ENCODE data around the gene FHDC1.

Gene FHDC1

DNA sequence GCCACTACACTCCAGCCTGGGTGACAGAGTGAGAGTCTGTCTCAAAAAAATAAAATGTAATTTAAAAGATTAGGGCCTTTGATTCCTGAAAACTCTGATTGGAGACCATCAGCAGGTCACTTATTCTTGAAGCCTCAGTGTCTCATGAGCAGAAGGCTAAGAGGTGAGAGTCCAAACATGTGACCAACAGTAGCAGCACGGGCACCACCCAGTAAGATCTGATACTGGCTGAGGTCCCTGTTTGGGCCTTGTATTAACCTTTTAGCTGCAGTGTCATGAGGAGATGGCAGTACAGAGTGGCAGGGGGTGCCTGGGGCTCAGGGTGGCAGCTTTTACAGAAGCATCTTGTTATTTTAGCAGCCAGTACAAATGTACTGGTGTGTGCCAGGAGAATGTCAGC lies 89.3 kb downstream of the FHDC1 start:
- Histone ChIP-seq H3K9ac (no peak overlapping the region), H3K4me3 (ENCODE audit: low read depth, low read length) (no peak overlapping the region), H2AFZ (no peak overlapping the region), H3K27ac (no peak overlapping the region), H3K4me2 (ENCODE audit: low read length) (no peak overlapping the region), H3K9me3 (ENCODE audit: control insufficient read depth, low read length) (no peaks in the 10 kb centered on the region), H3K4me1 (no peaks in the 10 kb centered on the region), H3K79me2 (no peaks in the 10 kb centered on the region), H3K27me3 (ENCODE audit: control insufficient read depth, insufficient read depth, low read length) (no peaks in the 10 kb centered on the region), H3K36me3 (ENCODE audit: control insufficient read depth, insufficient read depth, low read length) (no peaks in the 10 kb centered on the region)
- TF ChIP-seq CTCF (IDR thresholded peaks at IDR 0.05) = no peak

GRCh38 chr4:153026591-153027346 lies 90.6 kb downstream of the FHDC1 start:
- no peak for TF ChIP-seq CTCF (IDR thresholded peaks at IDR 0.05)
- no peak overlapping the region for H3K9ac ChIP-seq
- no peak overlapping the region for H2AFZ ChIP-seq
- H3K4me3 ChIP-seq (ENCODE audit: low read depth, low read length) = no peak overlapping the region
- no peaks in the 10 kb centered on the region for H3K9me3 ChIP-seq (ENCODE audit: control insufficient read depth, low read length)
- H3K79me2 ChIP-seq = no peaks in the 10 kb centered on the region
- H3K4me2 ChIP-seq (ENCODE audit: low read length) = no peak overlapping the region
- H3K36me3 ChIP-seq (ENCODE audit: control insufficient read depth, insufficient read depth, low read length) = no peaks in the 10 kb centered on the region
- H3K4me1 ChIP-seq = no peaks in the 10 kb centered on the region
- no peaks in the 10 kb centered on the region for H3K27me3 ChIP-seq (ENCODE audit: control insufficient read depth, insufficient read depth, low read length)
- H3K27ac ChIP-seq = no peak overlapping the region

- Histone ChIP-seq H3K36me3 (ENCODE audit: control insufficient read depth, insufficient read depth, low read length) (no peaks in the 10 kb centered on the region), H3K4me3 (ENCODE audit: low read depth, low read length) (no peak overlapping the region), H3K27me3 (ENCODE audit: control insufficient read depth, insufficient read depth, low read length) (no peaks in the 10 kb centered on the region), H2AFZ (no peak overlapping the region), H3K4me2 (ENCODE audit: low read length) (no peak overlapping the region), H3K4me1 (no peaks in the 10 kb centered on the region), H3K27ac (no peak overlapping the region), H3K9me3 (ENCODE audit: control insufficient read depth, low read length) (no peaks in the 10 kb centered on the region), H3K9ac (no peak overlapping the region), H3K79me2 (no peaks in the 10 kb centered on the region)
- TF ChIP-seq CTCF (IDR thresholded peaks at IDR 0.05) = no peak
Measured at GRCh38 chr4:153027866-153028265, 91.7 kb downstream of the FHDC1 start.

- H3K4me1 ChIP-seq = no peaks in the 10 kb centered on the region
- H3K27ac ChIP-seq = no peak overlapping the region
- no peaks in the 10 kb centered on the region for H3K9me3 ChIP-seq (ENCODE audit: control insufficient read depth, low read length)
- H2AFZ ChIP-seq = no peak overlapping the region
- TF ChIP-seq CTCF (IDR thresholded peaks at IDR 0.05) = no peak
- H3K9ac ChIP-seq = no peak overlapping the region
- no peak overlapping the region for H3K4me2 ChIP-seq (ENCODE audit: low read length)
- H3K4me3 ChIP-seq (ENCODE audit: low read depth, low read length) = no peak overlapping the region
- H3K36me3 ChIP-seq (ENCODE audit: control insufficient read depth, insufficient read depth, low read length) = no peaks in the 10 kb centered on the region
- H3K79me2 ChIP-seq = no peaks in the 10 kb centered on the region
- H3K27me3 ChIP-seq (ENCODE audit: control insufficient read depth, insufficient read depth, low read length) = no peaks in the 10 kb centered on the region
Measured at GRCh38 chr4:153028535-153028934, 92.4 kb downstream of the FHDC1 start.

Data from parathyroid adenoma (tissue), 2 donors.